ENCODE measurements around the gene CAB39L. TPM values are rescaled to one million over a fixed set of nuclear protein-coding genes. Genes with fewer than 3 reads are reported as not detected.

CAB39L gene
- total RNA-seq, 1 donor from 2014 or later, result 13.2 TPM

DNA sequence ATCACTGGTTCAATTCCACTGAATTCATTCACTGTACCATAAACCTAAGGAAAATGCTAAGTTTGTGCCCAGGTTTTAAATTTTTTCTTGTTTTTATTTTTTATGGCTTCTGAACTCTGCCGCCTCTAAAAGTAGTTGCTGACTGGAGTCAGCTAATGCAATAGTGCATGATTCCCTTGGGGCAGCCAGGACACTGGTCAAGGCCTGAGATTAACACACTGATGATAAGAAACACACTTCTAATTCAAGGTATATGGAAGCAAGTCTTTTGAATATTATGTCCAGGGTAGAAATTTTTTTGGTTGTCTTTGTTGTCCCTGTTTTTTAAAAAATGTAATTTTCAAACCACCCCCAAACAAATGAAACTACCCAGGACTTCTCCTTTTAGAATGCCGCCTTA, 123.9 kb downstream of the CAB39L start:
- Histone ChIP-seq H4K20me1 (ENCODE audit: insufficient read depth, low read length) (no peaks in the 10 kb centered on the region), H3K27ac (ENCODE audit: low read depth, low read length) (no peak overlapping the region), H3K9me3 (ENCODE audit: insufficient read depth, low read depth, low read length) (no peaks in the 10 kb centered on the region), H3K27me3 (ENCODE audit: insufficient read depth, low read length) (no peaks in the 10 kb centered on the region), H3K36me3 (ENCODE audit: insufficient read depth, low read length) (no peaks in the 10 kb centered on the region), H3K4me3 (ENCODE audit: insufficient read depth, low read depth, low read length) (no peak overlapping the region), H2AFZ (ENCODE audit: low read depth, low read length) (no peak overlapping the region), H3K4me1 (ENCODE audit: insufficient read depth, low read length) (peaks cover 2% of the 10 kb centered on the region), H3K79me2 (ENCODE audit: insufficient read depth, low read length) (no peaks in the 10 kb centered on the region), H3K4me2 (ENCODE audit: low read length) (no peak overlapping the region), H3K9ac (ENCODE audit: low read length) (no peak overlapping the region)
- H3K9me3 Mint-ChIP-seq (ENCODE audit: unreplicated experiment), result peaks cover 1% of the 10 kb centered on the region
- no peaks in the 10 kb centered on the region for H3K27me3 Mint-ChIP-seq (ENCODE audit: low read depth, unreplicated experiment)
- peaks cover 19% of the 10 kb centered on the region for H3K4me1 Mint-ChIP-seq (ENCODE audit: low read depth, unreplicated experiment)
- FAIRE-seq (no peak), DNase-seq (ENCODE audit: low read depth) (no peak)
- H3K27ac Mint-ChIP-seq (ENCODE audit: unreplicated experiment), result no peak overlapping the region
- TF ChIP-seq, protein P1, sequence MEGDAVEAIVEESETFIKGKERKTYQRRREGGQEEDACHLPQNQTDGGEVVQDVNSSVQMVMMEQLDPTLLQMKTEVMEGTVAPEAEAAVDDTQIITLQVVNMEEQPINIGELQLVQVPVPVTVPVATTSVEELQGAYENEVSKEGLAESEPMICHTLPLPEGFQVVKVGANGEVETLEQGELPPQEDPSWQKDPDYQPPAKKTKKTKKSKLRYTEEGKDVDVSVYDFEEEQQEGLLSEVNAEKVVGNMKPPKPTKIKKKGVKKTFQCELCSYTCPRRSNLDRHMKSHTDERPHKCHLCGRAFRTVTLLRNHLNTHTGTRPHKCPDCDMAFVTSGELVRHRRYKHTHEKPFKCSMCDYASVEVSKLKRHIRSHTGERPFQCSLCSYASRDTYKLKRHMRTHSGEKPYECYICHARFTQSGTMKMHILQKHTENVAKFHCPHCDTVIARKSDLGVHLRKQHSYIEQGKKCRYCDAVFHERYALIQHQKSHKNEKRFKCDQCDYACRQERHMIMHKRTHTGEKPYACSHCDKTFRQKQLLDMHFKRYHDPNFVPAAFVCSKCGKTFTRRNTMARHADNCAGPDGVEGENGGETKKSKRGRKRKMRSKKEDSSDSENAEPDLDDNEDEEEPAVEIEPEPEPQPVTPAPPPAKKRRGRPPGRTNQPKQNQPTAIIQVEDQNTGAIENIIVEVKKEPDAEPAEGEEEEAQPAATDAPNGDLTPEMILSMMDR (IDR thresholded peaks at IDR 0.05; ENCODE audit: insufficient read depth, low read depth, low read length), result no peak
- H3K4me3 Mint-ChIP-seq (ENCODE audit: unreplicated experiment), result no peak overlapping the region
- peaks cover 6% of the 10 kb centered on the region for H3K36me3 Mint-ChIP-seq (ENCODE audit: low read depth, unreplicated experiment)

DNA sequence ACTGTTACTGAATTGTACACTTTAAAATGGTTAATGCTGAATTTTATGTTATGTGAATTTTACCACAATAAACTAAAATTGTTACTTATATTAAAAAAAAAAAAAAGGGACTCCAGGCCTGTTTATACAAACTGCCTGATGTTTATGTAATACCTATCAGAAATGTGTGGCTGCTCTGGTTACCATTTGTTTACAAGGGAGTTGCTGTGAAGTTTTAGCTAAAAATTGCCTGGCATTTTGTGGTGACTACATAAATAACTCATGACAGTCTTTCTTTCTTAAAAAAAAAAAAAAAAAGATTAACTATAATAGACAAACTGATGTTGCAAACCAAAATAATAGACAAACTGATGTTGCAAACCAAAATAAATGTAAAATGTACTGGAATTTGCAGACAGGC, 124.3 kb downstream of the CAB39L start:
- peaks cover 6% of the 10 kb centered on the region for H3K36me3 Mint-ChIP-seq (ENCODE audit: low read depth, unreplicated experiment)
- H3K27me3 ChIP-seq (ENCODE audit: insufficient read depth, low read length), result no peaks in the 10 kb centered on the region
- no peak for FAIRE-seq
- no peaks in the 10 kb centered on the region for H3K36me3 ChIP-seq (ENCODE audit: insufficient read depth, low read length)
- no peak overlapping the region for H3K4me3 ChIP-seq (ENCODE audit: insufficient read depth, low read depth, low read length)
- peaks cover 19% of the 10 kb centered on the region for H3K4me1 Mint-ChIP-seq (ENCODE audit: low read depth, unreplicated experiment)
- peaks cover 6% of the 10 kb centered on the region for H3K4me1 ChIP-seq (ENCODE audit: insufficient read depth, low read length)
- H2AFZ ChIP-seq (ENCODE audit: low read depth, low read length), result no peak overlapping the region
- no peaks in the 10 kb centered on the region for H3K27me3 Mint-ChIP-seq (ENCODE audit: low read depth, unreplicated experiment)
- TF ChIP-seq EZH2 (IDR thresholded peaks at IDR 0.05; ENCODE audit: insufficient read depth, low read length), result no peak
- TF ChIP-seq, protein P1 (IDR thresholded peaks at IDR 0.05; ENCODE audit: insufficient read depth, low read depth, low read length), result no peak
- no peaks in the 10 kb centered on the region for H3K79me2 ChIP-seq (ENCODE audit: insufficient read depth, low read length)
- DNase-seq (ENCODE audit: low read depth), result peak; percentile 27
- H3K27ac ChIP-seq (ENCODE audit: low read depth, low read length), result no peak overlapping the region
- H3K9me3 Mint-ChIP-seq (ENCODE audit: unreplicated experiment), result peaks cover 1% of the 10 kb centered on the region
- no peak overlapping the region for H3K4me2 ChIP-seq (ENCODE audit: low read length)
- no peaks in the 10 kb centered on the region for H4K20me1 ChIP-seq (ENCODE audit: insufficient read depth, low read length)
- no peak overlapping the region for H3K4me3 Mint-ChIP-seq (ENCODE audit: unreplicated experiment)
- H3K27ac Mint-ChIP-seq (ENCODE audit: unreplicated experiment), result no peak overlapping the region
- H3K9me3 ChIP-seq (ENCODE audit: insufficient read depth, low read depth, low read length), result no peaks in the 10 kb centered on the region
- H3K9ac ChIP-seq (ENCODE audit: low read length), result no peak overlapping the region

DNA sequence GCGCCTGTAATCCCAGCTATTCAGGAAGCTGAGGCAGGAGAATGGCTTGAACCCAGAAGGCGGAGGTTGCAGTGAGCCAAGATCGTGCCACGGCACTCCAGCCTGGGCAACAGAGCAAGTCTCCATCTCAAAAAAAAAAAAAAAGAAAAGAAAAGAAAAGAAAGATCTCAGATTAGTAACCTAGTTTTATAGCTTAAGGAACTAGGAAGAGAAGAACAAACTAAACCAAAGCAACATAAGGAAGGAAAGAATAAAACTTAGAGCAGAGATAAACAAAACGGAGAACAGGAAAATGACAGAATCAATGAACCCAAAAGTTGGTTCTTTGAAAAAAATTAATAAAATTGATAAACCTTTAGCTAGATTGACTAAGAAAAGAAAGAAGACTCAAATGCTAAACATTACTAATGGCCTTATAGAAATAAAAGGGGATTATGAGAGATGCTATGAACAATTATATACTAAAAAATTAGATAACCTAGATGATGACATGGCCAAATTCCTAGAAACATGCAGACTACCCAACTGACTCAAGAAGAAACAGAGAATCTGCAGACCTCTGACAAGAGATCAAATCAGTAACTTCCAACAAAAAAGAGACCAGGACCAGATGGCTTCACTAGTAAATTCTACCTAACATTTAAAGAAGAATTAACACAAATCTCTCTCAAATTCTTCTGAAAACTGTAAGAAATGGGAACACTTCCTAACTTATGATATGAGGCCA, 127.9 kb downstream of the CAB39L start:
- Histone ChIP-seq H3K79me2 (ENCODE audit: insufficient read depth, low read length) (no peaks in the 10 kb centered on the region), H3K4me3 (ENCODE audit: insufficient read depth, low read depth, low read length) (no peak overlapping the region), H3K4me2 (ENCODE audit: low read length) (no peak overlapping the region), H3K9me3 (ENCODE audit: insufficient read depth, low read depth, low read length) (no peaks in the 10 kb centered on the region), H3K27me3 (ENCODE audit: insufficient read depth, low read length) (no peaks in the 10 kb centered on the region), H3K27ac (ENCODE audit: low read depth, low read length) (no peak overlapping the region), H3K36me3 (ENCODE audit: insufficient read depth, low read length) (no peaks in the 10 kb centered on the region), H3K4me1 (ENCODE audit: insufficient read depth, low read length) (peaks cover 17% of the 10 kb centered on the region), H4K20me1 (ENCODE audit: insufficient read depth, low read length) (no peaks in the 10 kb centered on the region), H3K9ac (ENCODE audit: low read length) (no peak overlapping the region), H2AFZ (ENCODE audit: low read depth, low read length) (no peak overlapping the region)
- DNase-seq (ENCODE audit: low read depth) (no peak), FAIRE-seq (no peak)
- no peak for TF ChIP-seq EZH2 (IDR thresholded peaks at IDR 0.05; ENCODE audit: insufficient read depth, low read length)
- TF ChIP-seq, protein P1 (IDR thresholded peaks at IDR 0.05; ENCODE audit: insufficient read depth, low read depth, low read length), result no peak
- Mint-ChIP-seq H3K27ac (ENCODE audit: unreplicated experiment) (peak overlapping the region; percentile 22), H3K27me3 (ENCODE audit: low read depth, unreplicated experiment) (no peaks in the 10 kb centered on the region), H3K4me3 (ENCODE audit: unreplicated experiment) (no peak overlapping the region), H3K9me3 (ENCODE audit: unreplicated experiment) (peaks cover 1% of the 10 kb centered on the region), H3K4me1 (ENCODE audit: low read depth, unreplicated experiment) (peaks cover 34% of the 10 kb centered on the region), H3K36me3 (ENCODE audit: low read depth, unreplicated experiment) (peaks cover 6% of the 10 kb centered on the region)

Data from astrocyte (in vitro differentiated cells and primary cell).